IMR-90 (cell line): ENCODE measurements around the gene DYTN. TPM values are rescaled to one million over a fixed set of nuclear protein-coding genes. Genes with fewer than 3 reads are reported as not detected.

ENCODE experiments used
- ATAC-seq: fragments of 200-7000 bp; cut with Tn5 transposase; 2 replicates; pipeline ENCODE4 v1.9.1; 2020; ENCODE audit warnings: low read depth, mild to moderate bottlenecking, moderate library complexity
- BruUV-seq: library from RNA; stranded (reverse); fragments of 400-500 nt; replicated peaks from 2 replicates; lab custom pipeline; 2021; lab: Mats Ljungman, UMichigan
- CTCF ChIA-PET: fragments of 300-600 bp; formaldehyde crosslinking; extraction: SDS; loops from one replicate; lab custom pipeline; 2021; ENCODE audit warnings: antibody characterized with exemption; lab: Yijun Ruan, JAX
- POLR2A ChIA-PET: fragments of 300-600 bp; sonication (Branson Sonifier 250); formaldehyde crosslinking; loops from one replicate; lab custom pipeline; 2022; ENCODE audit warnings: antibody characterized with exemption; ENCODE audit not compliant: unreplicated experiment; lab: Charles Lee
- DNase-seq: peaks from one replicate; pipeline ENCODE4 v3.0.0; 2013
- H2AFZ ChIP-seq: replicated peaks from 2 replicates; pipeline ENCODE3; 2013; ENCODE audit warnings: low read length, mild to moderate bottlenecking; ENCODE audit not compliant: poor library complexity
- H2AK5ac ChIP-seq: 2 replicates; pipeline ENCODE4 v1.6.1; 2013; ENCODE audit warnings: low read depth, low read length, inconsistent platforms
- H2AK9ac ChIP-seq: replicated peaks from 2 replicates; pipeline ENCODE3; 2013; ENCODE audit warnings: mild to moderate bottlenecking, low read depth, low read length, moderate library complexity; ENCODE audit not compliant: poor library complexity
- H2BK120ac ChIP-seq: 2 replicates; pipeline ENCODE4 v1.6.1; 2013; ENCODE audit warnings: low read depth, low read length, inconsistent platforms
- H2BK15ac ChIP-seq: 3 replicates; pipeline ENCODE4 v1.6.1; 2013; ENCODE audit warnings: low read depth, low read length, inconsistent platforms
- H2BK20ac ChIP-seq: 2 replicates; pipeline ENCODE4 v1.6.1; 2013; ENCODE audit warnings: low read depth, mild to moderate bottlenecking, inconsistent platforms, low read length, moderate library complexity
- H2BK5ac ChIP-seq: 2 replicates; pipeline ENCODE4 v1.6.1; 2013; ENCODE audit warnings: mild to moderate bottlenecking, low read depth, low read length, inconsistent platforms; ENCODE audit not compliant: poor library complexity, severe bottlenecking
- H3K14ac ChIP-seq: replicated peaks from 2 replicates; pipeline ENCODE4 v1.6.1; 2013; ENCODE audit warnings: low read depth, low read length, inconsistent platforms
- H3K18ac ChIP-seq: 2 replicates; pipeline ENCODE4 v1.6.1; 2013; ENCODE audit warnings: low read depth, low read length, control low read depth
- H3K23ac ChIP-seq: 2 replicates; pipeline ENCODE4 v1.6.1; 2013; ENCODE audit warnings: low read depth, low read length, inconsistent platforms
- H3K27ac ChIP-seq: 2 replicates; pipeline ENCODE4 v1.5.1; 2013; ENCODE audit warnings: mild to moderate bottlenecking, control low read depth, low read length; ENCODE audit not compliant: insufficient read depth
- H3K27me3 ChIP-seq: 2 replicates; pipeline ENCODE4 v1.6.1; 2013; ENCODE audit warnings: low read length; ENCODE audit not compliant: control insufficient read depth, insufficient read depth
- H3K36me3 ChIP-seq: 2 replicates; pipeline ENCODE4 v1.6.1; 2013; ENCODE audit warnings: low read length, mixed read lengths; ENCODE audit not compliant: control insufficient read depth, insufficient read depth
- H3K4ac ChIP-seq: 2 replicates; pipeline ENCODE4 v1.6.1; 2013; ENCODE audit warnings: low read depth, low read length, inconsistent platforms
- H3K4me1 ChIP-seq: 2 replicates; pipeline ENCODE4 v1.6.1; 2013; ENCODE audit warnings: low read length, mixed read lengths; ENCODE audit not compliant: control insufficient read depth, insufficient read depth
- H3K4me2 ChIP-seq: 2 replicates; pipeline ENCODE4 v1.6.1; 2013; ENCODE audit warnings: low read depth, mild to moderate bottlenecking, control low read depth, low read length, moderate library complexity
- H3K4me3 ChIP-seq: 2 replicates; pipeline ENCODE4 v1.5.1; 2013; ENCODE audit warnings: low read depth, mild to moderate bottlenecking, control low read depth, low read length, moderate library complexity; ENCODE audit not compliant: insufficient read depth
- H3K56ac ChIP-seq: 2 replicates; pipeline ENCODE4 v1.6.1; 2013; ENCODE audit warnings: low read length, inconsistent platforms; ENCODE audit not compliant: insufficient read depth; ENCODE audit errors: extremely low read depth
- H3K79me1 ChIP-seq, 2 experiments: 2 replicates each; pipeline ENCODE4 v1.6.1; 2013; ENCODE audit warnings: low read length in 2 of 2, inconsistent platforms in 1 of 2, low read depth in 1 of 2
- H3K9ac ChIP-seq: 2 replicates; pipeline ENCODE4 v1.6.1; 2013; ENCODE audit warnings: low read depth, low read length, control low read depth
- H3K9me1 ChIP-seq: 2 replicates; pipeline ENCODE4 v1.6.1; 2013; ENCODE audit warnings: low read length, inconsistent platforms; ENCODE audit not compliant: insufficient read depth
- H3K9me3 ChIP-seq: 2 replicates; pipeline ENCODE4 v1.6.1; 2013; ENCODE audit warnings: low read length; ENCODE audit not compliant: control insufficient read depth, insufficient read depth
- H4K20me1 ChIP-seq: 2 replicates; pipeline ENCODE4 v1.6.1; 2013; ENCODE audit warnings: low read length, inconsistent platforms; ENCODE audit not compliant: insufficient read depth
- H4K5ac ChIP-seq: 2 replicates; pipeline ENCODE4 v1.6.1; 2013; ENCODE audit warnings: mild to moderate bottlenecking, low read depth, low read length, control low read depth
- H4K8ac ChIP-seq, 2 experiments: 2 replicates each; pipeline ENCODE4 v1.6.1; 2013; ENCODE audit warnings: low read depth in 2 of 2, low read length in 2 of 2, control low read depth in 1 of 2, inconsistent platforms in 1 of 2
- H4K91ac ChIP-seq: 2 replicates; pipeline ENCODE4 v1.6.1; 2013; ENCODE audit warnings: low read depth, low read length, inconsistent platforms; ENCODE audit not compliant: insufficient read depth
- FOS ChIP-seq: fragments of 150-350 bp; IDR thresholded peaks from 2 replicates; pipeline ENCODE4 v1.6.1; 2016; ENCODE audit warnings: low read depth, low read length
- RAD21 ChIP-seq: IDR thresholded peaks from 2 replicates; pipeline ENCODE4 v1.6.1; 2012; ENCODE audit warnings: low read length, improper control_type of control experiment
- whole genome bisulfite sequencing, 2 experiments: methylation state at CpG; one replicate each; pipeline versions ENCODE4 v1.1.5 to v1.1.7; 2013; ENCODE audit warnings: missing lambda C conversion rate in 2 of 2; ENCODE audit not compliant: insufficient read length in 1 of 2; ENCODE audit errors: extremely low coverage in 2 of 2; 5-methylcytosine and 5-hydroxymethylcytosine counted together
- dilution Hi-C: fragments of 300-500 bp; cut with HindIII; formaldehyde crosslinking; loops from one replicate; pipeline ENCODE4 v1.14.3; 2018; ENCODE audit warnings: low sequenced_read_pairs; ENCODE audit not compliant: unreplicated experiment
- in situ Hi-C: fragments of 300-500 bp; cut with MboI; formaldehyde crosslinking; loops from 3 replicates; pipeline ENCODE4 v1.14.3; 2019; ENCODE audit warnings: low sequenced_read_pairs, inconsistent platforms, mixed read lengths
- intact Hi-C: fragments of 100-400 bp; cut with micrococcal nuclease; formaldehyde crosslinking; loops from 2 replicates; pipeline ENCODE4 v1.10.0; 2022
- polyA plus RNA-seq, 3 experiments: library from polyadenylated mRNA; depleted of rRNA; stranded (reverse); fragments of >200 nt; gene quantifications; 2 replicates each; pipeline ENCODE4 v1.2.3, GENCODE V29; 2012; ENCODE audit warnings: low replicate concordance in 1 of 3
- total RNA-seq: library from RNA; depleted of rRNA; stranded (reverse); fragments of >200 nt; gene quantifications from 2 replicates; pipeline ENCODE4 v1.2.3, GENCODE V29; 2012

DYTN gene
- total and polyA plus RNA-seq, 2 of the 4 experiments (the other 2 are of a cell fraction), result not detected

DNA sequence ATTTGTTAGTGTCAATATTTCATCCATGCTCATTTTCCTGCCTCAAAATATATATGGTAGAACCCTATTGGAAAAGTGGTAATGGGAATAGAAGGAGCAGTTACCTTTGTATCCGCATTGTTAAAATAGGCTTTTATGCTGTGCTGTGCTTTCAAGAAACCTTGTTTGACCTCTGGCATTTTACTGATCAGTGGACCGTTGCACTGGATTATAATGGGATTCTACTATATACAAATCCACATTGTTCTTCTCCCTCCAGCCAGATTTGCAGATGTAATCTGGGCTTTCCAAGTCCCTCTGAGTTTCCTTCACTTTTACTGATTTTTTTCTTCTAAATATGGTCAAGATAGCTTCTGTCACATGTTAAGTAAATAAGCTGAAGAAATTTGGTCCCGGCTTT, 99.2 kb downstream of the DYTN start:
- Histone ChIP-seq H2BK5ac (no peak overlapping the region), H2BK15ac (no peak overlapping the region), H3K14ac (no peak overlapping the region), H4K91ac (no peak overlapping the region), H2BK20ac (no peak overlapping the region), H4K20me1 (no peaks in the 10 kb centered on the region), H2BK120ac (no peak overlapping the region), H3K27me3 (no peaks in the 10 kb centered on the region), H3K56ac (no peak overlapping the region), H3K79me1 (no peaks in the 10 kb centered on the region), H3K18ac (no peak overlapping the region), H3K4ac (no peak overlapping the region), H4K5ac (no peak overlapping the region), H3K9me1 (no peaks in the 10 kb centered on the region; the same call in 1 of the 2 replicates), H3K4me3 (no peak overlapping the region), H3K27ac (no peak overlapping the region), H2AK9ac (no peak overlapping the region), H2AK5ac (no peak overlapping the region), H3K23ac (no peak overlapping the region), H3K4me1 (peaks cover 4% of the 10 kb centered on the region; the same call in 1 of the 2 replicates), H3K36me3 (no peaks in the 10 kb centered on the region), H3K4me2 (no peak overlapping the region), H2AFZ (no peak overlapping the region), H4K8ac (no peak overlapping the region), H3K9me3 (no peaks in the 10 kb centered on the region), H3K9ac (no peak overlapping the region)
- DNase-seq (no peak), ATAC-seq (no peak)
- no CpG with 5 or more reads among the region's 3 CpGs for WGBS, 2 experiments
- CTCF ChIA-PET, result interaction anchor here (0.7 to 1.0 kb wide), 2 partner anchors 8 to 9 kb away, joined by 3 to 4 read pairs; no protein-coding TSS in a partner anchor
- TF ChIP-seq RAD21 (no peak), FOS (no peak)
- no TSS peak for BruUV-seq
- in situ Hi-C loops, result no loop called here
- dilution Hi-C loops, result no loop called here
- POLR2A ChIA-PET, result no interaction called here
- intact Hi-C loops, result no loop called here
